ENCODE data around the gene KLF15. TPM values are rescaled to one million over a fixed set of nuclear protein-coding genes. Genes with fewer than 3 reads are reported as not detected.

The KLF15 gene
- total and polyA plus RNA-seq, 2 experiments from 2014 or later = 3.5 to 19.8 TPM

DNA sequence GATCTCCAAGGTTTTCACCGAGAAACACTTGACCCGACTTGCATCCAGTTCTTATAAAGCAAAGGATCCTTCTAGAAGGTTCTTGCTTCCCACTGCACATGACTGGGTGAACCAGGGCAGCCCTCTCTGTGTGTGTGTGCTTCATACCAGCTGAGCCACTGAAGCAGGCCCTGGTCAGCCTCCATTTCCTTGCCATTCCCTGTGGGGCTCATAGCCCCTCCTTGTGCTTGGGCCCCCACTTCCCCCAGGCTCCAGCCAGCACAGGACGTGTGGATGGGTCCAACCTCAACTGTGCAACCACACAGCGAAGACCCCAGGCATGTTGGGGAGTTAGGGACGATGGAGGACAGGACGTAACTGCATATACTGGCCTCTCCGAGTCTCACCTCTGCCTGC is 15.5 kb downstream of the KLF15 start (continued):
- TF ChIP-seq, protein P1, sequence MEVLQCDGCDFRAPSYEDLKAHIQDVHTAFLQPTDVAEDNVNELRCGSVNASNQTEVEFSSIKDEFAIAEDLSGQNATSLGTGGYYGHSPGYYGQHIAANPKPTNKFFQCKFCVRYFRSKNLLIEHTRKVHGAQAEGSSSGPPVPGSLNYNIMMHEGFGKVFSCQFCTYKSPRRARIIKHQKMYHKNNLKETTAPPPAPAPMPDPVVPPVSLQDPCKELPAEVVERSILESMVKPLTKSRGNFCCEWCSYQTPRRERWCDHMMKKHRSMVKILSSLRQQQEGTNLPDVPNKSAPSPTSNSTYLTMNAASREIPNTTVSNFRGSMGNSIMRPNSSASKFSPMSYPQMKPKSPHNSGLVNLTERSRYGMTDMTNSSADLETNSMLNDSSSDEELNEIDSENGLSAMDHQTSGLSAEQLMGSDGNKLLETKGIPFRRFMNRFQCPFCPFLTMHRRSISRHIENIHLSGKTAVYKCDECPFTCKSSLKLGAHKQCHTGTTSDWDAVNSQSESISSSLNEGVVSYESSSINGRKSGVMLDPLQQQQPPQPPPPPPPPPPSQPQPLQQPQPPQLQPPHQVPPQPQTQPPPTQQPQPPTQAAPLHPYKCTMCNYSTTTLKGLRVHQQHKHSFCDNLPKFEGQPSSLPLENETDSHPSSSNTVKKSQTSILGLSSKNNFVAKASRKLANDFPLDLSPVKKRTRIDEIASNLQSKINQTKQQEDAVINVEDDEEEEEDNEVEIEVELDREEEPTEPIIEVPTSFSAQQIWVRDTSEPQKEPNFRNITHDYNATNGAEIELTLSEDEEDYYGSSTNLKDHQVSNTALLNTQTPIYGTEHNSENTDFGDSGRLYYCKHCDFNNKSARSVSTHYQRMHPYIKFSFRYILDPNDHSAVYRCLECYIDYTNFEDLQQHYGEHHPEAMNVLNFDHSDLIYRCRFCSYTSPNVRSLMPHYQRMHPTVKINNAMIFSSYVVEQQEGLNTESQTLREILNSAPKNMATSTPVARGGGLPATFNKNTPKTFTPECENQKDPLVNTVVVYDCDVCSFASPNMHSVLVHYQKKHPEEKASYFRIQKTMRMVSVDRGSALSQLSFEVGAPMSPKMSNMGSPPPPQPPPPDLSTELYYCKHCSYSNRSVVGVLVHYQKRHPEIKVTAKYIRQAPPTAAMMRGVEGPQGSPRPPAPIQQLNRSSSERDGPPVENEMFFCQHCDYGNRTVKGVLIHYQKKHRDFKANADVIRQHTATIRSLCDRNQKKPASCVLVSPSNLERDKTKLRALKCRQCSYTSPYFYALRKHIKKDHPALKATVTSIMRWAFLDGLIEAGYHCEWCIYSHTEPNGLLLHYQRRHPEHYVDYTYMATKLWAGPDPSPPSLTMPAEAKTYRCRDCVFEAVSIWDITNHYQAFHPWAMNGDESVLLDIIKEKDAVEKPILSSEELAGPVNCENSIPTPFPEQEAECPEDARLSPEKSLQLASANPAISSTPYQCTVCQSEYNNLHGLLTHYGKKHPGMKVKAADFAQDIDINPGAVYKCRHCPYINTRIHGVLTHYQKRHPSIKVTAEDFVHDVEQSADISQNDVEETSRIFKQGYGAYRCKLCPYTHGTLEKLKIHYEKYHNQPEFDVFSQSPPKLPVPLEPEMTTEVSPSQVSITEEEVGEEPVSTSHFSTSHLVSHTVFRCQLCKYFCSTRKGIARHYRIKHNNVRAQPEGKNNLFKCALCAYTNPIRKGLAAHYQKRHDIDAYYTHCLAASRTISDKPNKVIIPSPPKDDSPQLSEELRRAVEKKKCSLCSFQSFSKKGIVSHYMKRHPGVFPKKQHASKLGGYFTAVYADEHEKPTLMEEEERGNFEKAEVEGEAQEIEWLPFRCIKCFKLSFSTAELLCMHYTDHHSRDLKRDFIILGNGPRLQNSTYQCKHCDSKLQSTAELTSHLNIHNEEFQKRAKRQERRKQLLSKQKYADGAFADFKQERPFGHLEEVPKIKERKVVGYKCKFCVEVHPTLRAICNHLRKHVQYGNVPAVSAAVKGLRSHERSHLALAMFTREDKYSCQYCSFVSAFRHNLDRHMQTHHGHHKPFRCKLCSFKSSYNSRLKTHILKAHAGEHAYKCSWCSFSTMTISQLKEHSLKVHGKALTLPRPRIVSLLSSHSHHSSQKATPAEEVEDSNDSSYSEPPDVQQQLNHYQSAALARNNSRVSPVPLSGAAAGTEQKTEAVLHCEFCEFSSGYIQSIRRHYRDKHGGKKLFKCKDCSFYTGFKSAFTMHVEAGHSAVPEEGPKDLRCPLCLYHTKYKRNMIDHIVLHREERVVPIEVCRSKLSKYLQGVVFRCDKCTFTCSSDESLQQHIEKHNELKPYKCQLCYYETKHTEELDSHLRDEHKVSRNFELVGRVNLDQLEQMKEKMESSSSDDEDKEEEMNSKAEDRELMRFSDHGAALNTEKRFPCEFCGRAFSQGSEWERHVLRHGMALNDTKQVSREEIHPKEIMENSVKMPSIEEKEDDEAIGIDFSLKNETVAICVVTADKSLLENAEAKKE (CRISPR knock-in tag; IDR thresholded peaks at IDR 0.05) = no peak
- TF ChIP-seq CTCF (conservative IDR thresholded peaks at IDR 0.05; ENCODE audit: low read depth in 2 of 2) (no peak), EZH2 (IDR thresholded peaks at IDR 0.05; ENCODE audit: low read depth, unreplicated experiment) (no peak), POLR2AphosphoS5 (IDR thresholded peaks at IDR 0.05; ENCODE audit: low read depth) (no peak), CREB1 (CRISPR knock-in tag; IDR thresholded peaks at IDR 0.05; ENCODE audit: low read depth) (no peak), STAT1 (IDR thresholded peaks at IDR 0.05; ENCODE audit: unreplicated experiment) (no peak), ETS1 (IDR thresholded peaks at IDR 0.05) (no peak), NANOG (IDR thresholded peaks at IDR 0.05; ENCODE audit: borderline replicate concordance) (no peak)
